ENCODE measurements around the gene ITGB2.

DNA sequence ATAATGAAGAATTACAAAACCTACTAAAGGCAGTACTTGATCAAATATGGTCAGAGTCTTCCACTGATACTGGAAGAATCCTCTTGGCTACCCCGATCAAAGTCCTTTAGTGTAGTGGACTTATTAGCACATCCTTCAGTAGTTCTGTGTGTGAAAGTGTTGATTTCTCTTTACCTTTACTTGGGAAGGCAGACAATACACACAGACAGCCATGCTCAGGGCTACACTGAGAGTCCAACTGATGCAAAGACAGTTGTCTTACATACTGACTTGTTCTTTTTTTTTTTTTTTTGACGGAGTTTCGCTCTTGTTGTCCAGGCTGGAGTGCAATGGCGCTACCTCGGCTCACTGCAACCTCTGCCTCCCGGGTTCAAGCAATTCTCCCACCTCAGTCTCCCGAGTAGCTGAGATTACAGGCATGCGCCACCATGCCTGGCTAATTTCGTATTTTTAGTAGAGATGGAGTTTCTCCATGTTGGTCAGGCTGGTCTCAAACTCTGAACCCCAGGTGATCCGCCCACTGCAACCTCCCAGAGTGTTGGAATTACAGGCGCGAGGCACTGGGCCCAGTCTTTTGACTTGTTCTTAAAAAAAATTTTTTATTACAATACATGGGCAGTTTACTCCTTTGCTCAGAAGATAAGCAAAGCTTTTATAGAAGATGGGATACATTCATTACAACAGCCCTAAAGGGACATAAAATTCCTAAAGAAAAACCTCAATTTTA lies 43.7 kb downstream of the ITGB2 start:
- TF ChIP-seq, protein P1, sequence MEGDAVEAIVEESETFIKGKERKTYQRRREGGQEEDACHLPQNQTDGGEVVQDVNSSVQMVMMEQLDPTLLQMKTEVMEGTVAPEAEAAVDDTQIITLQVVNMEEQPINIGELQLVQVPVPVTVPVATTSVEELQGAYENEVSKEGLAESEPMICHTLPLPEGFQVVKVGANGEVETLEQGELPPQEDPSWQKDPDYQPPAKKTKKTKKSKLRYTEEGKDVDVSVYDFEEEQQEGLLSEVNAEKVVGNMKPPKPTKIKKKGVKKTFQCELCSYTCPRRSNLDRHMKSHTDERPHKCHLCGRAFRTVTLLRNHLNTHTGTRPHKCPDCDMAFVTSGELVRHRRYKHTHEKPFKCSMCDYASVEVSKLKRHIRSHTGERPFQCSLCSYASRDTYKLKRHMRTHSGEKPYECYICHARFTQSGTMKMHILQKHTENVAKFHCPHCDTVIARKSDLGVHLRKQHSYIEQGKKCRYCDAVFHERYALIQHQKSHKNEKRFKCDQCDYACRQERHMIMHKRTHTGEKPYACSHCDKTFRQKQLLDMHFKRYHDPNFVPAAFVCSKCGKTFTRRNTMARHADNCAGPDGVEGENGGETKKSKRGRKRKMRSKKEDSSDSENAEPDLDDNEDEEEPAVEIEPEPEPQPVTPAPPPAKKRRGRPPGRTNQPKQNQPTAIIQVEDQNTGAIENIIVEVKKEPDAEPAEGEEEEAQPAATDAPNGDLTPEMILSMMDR (IDR thresholded peaks at IDR 0.05) = no peak
- TF ChIP-seq, protein P2, sequence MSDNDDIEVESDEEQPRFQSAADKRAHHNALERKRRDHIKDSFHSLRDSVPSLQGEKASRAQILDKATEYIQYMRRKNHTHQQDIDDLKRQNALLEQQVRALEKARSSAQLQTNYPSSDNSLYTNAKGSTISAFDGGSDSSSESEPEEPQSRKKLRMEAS (CRISPR knock-in tag; IDR thresholded peaks at IDR 0.05) = no peak
- TF ChIP-seq ZNF512 (CRISPR knock-in tag; IDR thresholded peaks at IDR 0.05; ENCODE audit: borderline replicate concordance) = no peak
- no peak for TF ChIP-seq ZNF671 (CRISPR knock-in tag; IDR thresholded peaks at IDR 0.05)
- TF ChIP-seq NFE2L1 (CRISPR knock-in tag; IDR thresholded peaks at IDR 0.05) = no peak
- TF ChIP-seq ZSCAN18 (CRISPR knock-in tag; IDR thresholded peaks at IDR 0.05) = no peak
- no peak for TF ChIP-seq ESRRA (CRISPR knock-in tag; IDR thresholded peaks at IDR 0.05; ENCODE audit: borderline replicate concordance)
- no peak for TF ChIP-seq CREB1 (CRISPR knock-in tag; IDR thresholded peaks at IDR 0.05)
- TF ChIP-seq IRF1 (CRISPR knock-in tag; IDR thresholded peaks at IDR 0.05) = no peak
- TF ChIP-seq, protein P3, sequence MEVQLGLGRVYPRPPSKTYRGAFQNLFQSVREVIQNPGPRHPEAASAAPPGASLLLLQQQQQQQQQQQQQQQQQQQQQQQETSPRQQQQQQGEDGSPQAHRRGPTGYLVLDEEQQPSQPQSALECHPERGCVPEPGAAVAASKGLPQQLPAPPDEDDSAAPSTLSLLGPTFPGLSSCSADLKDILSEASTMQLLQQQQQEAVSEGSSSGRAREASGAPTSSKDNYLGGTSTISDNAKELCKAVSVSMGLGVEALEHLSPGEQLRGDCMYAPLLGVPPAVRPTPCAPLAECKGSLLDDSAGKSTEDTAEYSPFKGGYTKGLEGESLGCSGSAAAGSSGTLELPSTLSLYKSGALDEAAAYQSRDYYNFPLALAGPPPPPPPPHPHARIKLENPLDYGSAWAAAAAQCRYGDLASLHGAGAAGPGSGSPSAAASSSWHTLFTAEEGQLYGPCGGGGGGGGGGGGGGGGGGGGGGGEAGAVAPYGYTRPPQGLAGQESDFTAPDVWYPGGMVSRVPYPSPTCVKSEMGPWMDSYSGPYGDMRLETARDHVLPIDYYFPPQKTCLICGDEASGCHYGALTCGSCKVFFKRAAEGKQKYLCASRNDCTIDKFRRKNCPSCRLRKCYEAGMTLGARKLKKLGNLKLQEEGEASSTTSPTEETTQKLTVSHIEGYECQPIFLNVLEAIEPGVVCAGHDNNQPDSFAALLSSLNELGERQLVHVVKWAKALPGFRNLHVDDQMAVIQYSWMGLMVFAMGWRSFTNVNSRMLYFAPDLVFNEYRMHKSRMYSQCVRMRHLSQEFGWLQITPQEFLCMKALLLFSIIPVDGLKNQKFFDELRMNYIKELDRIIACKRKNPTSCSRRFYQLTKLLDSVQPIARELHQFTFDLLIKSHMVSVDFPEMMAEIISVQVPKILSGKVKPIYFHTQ (CRISPR knock-in tag; IDR thresholded peaks at IDR 0.05) = no peak
- no peak for TF ChIP-seq USF2 (CRISPR knock-in tag; IDR thresholded peaks at IDR 0.05)
- no peak for TF ChIP-seq GABPB1 (CRISPR knock-in tag; IDR thresholded peaks at IDR 0.05)
- TF ChIP-seq NR3C1 (CRISPR knock-in tag; conservative IDR thresholded peaks at IDR 0.05; ENCODE audit: low read depth) = no peak
- TF ChIP-seq, protein P4, sequence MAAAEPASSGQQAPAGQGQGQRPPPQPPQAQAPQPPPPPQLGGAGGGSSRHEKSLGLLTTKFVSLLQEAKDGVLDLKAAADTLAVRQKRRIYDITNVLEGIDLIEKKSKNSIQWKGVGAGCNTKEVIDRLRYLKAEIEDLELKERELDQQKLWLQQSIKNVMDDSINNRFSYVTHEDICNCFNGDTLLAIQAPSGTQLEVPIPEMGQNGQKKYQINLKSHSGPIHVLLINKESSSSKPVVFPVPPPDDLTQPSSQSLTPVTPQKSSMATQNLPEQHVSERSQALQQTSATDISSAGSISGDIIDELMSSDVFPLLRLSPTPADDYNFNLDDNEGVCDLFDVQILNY (CRISPR knock-in tag; IDR thresholded peaks at IDR 0.05) = no peak
